HPDE6-E6E7 (cell line): ENCODE measurements around the gene TOMT.

Experiments used
- DNase-seq: peaks from one replicate; pipeline ENCODE4 v3.0.0; 2011; ENCODE audit warnings: missing footprints; ENCODE audit errors: extremely low spot score

Gene TOMT

GRCh38 chr11:72105888-72106287, at the start of gene TOMT:
TOMT (plus strand) TSS chr11:72105924; CDS start chr11:72105952, 28 bp downstream.
- DNase-seq, result no peak

- DNase-seq, result no peak
These were observed 47.2 kb upstream of the TOMT start for GRCh38 chr11:72058416-72059034.

- DNase-seq, result no peak
These were observed 43.9 kb upstream of the TOMT start for GRCh38 chr11:72061739-72062396.

- no peak for DNase-seq
These were observed 38.9 kb upstream of the TOMT start for GRCh38 chr11:72066855-72067254.

GRCh38 chr11:72067266-72067665, 38.5 kb upstream of the TOMT start:
- DNase-seq, result no peak

- DNase-seq, result no peak
These were observed 38.0 kb upstream of the TOMT start for GRCh38 chr11:72067676-72068075.

- DNase-seq, result no peak
These were observed 36.5 kb upstream of the TOMT start for GRCh38 chr11:72069200-72069599.

GRCh38 chr11:72069787-72070251, 35.9 kb upstream of the TOMT start:
- DNase-seq, result peak; percentile 81

GRCh38 chr11:72070491-72070890, 35.2 kb upstream of the TOMT start:
- DNase-seq, result no peak

- DNase-seq, result peak; percentile 52
These were observed 33.4 kb upstream of the TOMT start for GRCh38 chr11:72072348-72072747.

GRCh38 chr11:72075109-72075508, 30.6 kb upstream of the TOMT start:
- no peak for DNase-seq

- DNase-seq, result no peak
These were observed 30.0 kb upstream of the TOMT start for GRCh38 chr11:72075756-72076155.

GRCh38 chr11:72078477-72078876, 27.2 kb upstream of the TOMT start:
- no peak for DNase-seq

- peak; percentile 34 for DNase-seq
These were observed 25.9 kb upstream of the TOMT start for GRCh38 chr11:72079819-72080325.

- peak; percentile 96 for DNase-seq
These were observed 25.2 kb upstream of the TOMT start, which contains the start of the genes LRRC51 and NUMA1 for GRCh38 chr11:72080326-72081183. LRRC51 (plus strand) TSS chr11:72080850; CDS start chr11:72089084, 8,234 bp downstream. NUMA1 (minus strand) TSS chr11:72080542; CDS start chr11:72035943, 44,599 bp downstream.

- DNase-seq, result no peak
These were observed 24.5 kb upstream of the TOMT start for GRCh38 chr11:72081184-72081644.

GRCh38 chr11:72081821-72082453, 23.8 kb upstream of the TOMT start:
- no peak for DNase-seq

GRCh38 chr11:72083414-72083813, 22.3 kb upstream of the TOMT start:
- DNase-seq, result no peak

- peak; percentile 33 for DNase-seq
These were observed 21.6 kb upstream of the TOMT start for GRCh38 chr11:72084076-72084475.

- no peak for DNase-seq
These were observed 20.8 kb upstream of the TOMT start for GRCh38 chr11:72084965-72085364.

- no peak for DNase-seq
These were observed 19.9 kb upstream of the TOMT start for GRCh38 chr11:72085621-72086351.
